MM.1S (cell line): ENCODE data around the gene TRPV5.

Experiments
- DNase-seq: peaks from one replicate; pipeline ENCODE4 v3.0.0-alpha.2; 2015
- H2AFZ ChIP-seq: fragments of 300-600 bp; sonication (generic); 2 replicates; pipeline ENCODE4 v1.6.0; 2016; ENCODE audit warnings: antibody characterized with exemption, low read length
- H3F3A ChIP-seq: fragments of 300-600 bp; sonication (generic); 2 replicates; pipeline ENCODE4 v1.6.1; 2016; ENCODE audit warnings: mild to moderate bottlenecking, antibody characterized with exemption, low read length, moderate library complexity, mixed read lengths; ENCODE audit not compliant: insufficient read depth
- H3K27ac ChIP-seq: fragments of 300-600 bp; sonication (generic); 2 replicates; pipeline ENCODE4 v1.5.1; 2016; ENCODE audit warnings: mild to moderate bottlenecking, low read length
- H3K27me3 ChIP-seq: fragments of 300-600 bp; sonication (generic); replicated peaks from 2 replicates; pipeline ENCODE4 v1.6.0; 2016; ENCODE audit warnings: low read length; ENCODE audit not compliant: insufficient read depth
- H3K36me3 ChIP-seq: fragments of 300-600 bp; sonication (generic); replicated peaks from 2 replicates; pipeline ENCODE4 v1.6.1; 2016; ENCODE audit warnings: mild to moderate bottlenecking, low read length, mixed read lengths; ENCODE audit not compliant: insufficient read depth
- H3K4me1 ChIP-seq: fragments of 300-600 bp; sonication (generic); 2 replicates; pipeline ENCODE4 v1.6.1; 2016; ENCODE audit warnings: low read length, mixed read lengths
- H3K4me2 ChIP-seq: fragments of 300-600 bp; sonication (generic); 2 replicates; pipeline ENCODE4 v1.6.0; 2016; ENCODE audit warnings: low read depth, low read length
- H3K4me3 ChIP-seq: fragments of 300-600 bp; sonication (generic); 2 replicates; pipeline ENCODE4 v1.5.1; 2016; ENCODE audit warnings: low read length, mixed read lengths
- H3K79me2 ChIP-seq: fragments of 300-600 bp; sonication (generic); 2 replicates; pipeline ENCODE4 v1.6.1; 2016; ENCODE audit warnings: mixed run types, low read length, mixed read lengths
- H3K9ac ChIP-seq: fragments of 300-600 bp; sonication (generic); 2 replicates; pipeline ENCODE4 v1.6.1; 2016; ENCODE audit warnings: low read length, mixed read lengths
- H3K9me2 ChIP-seq: fragments of 300-600 bp; sonication (generic); replicated peaks from 2 replicates; pipeline ENCODE4 v1.6.1; 2016; ENCODE audit warnings: mild to moderate bottlenecking, low read length, mixed read lengths; ENCODE audit not compliant: insufficient read depth
- H3K9me3 ChIP-seq: fragments of 300-600 bp; sonication (generic); replicated peaks from 2 replicates; pipeline ENCODE4 v1.6.1; 2016; ENCODE audit warnings: mild to moderate bottlenecking, low read length, mixed read lengths; ENCODE audit not compliant: insufficient read depth
- H4K20me1 ChIP-seq: fragments of 300-600 bp; sonication (generic); 2 replicates; pipeline ENCODE4 v1.6.1; 2016; ENCODE audit warnings: mild to moderate bottlenecking, low read length, moderate library complexity, mixed read lengths; ENCODE audit not compliant: insufficient read depth
- EZH2 ChIP-seq: fragments of 300-600 bp; sonication (generic); optimal IDR thresholded peaks from 2 replicates; pipeline ENCODE3; 2017; ENCODE audit warnings: low read depth, mild to moderate bottlenecking, antibody characterized with exemption, low read length, mixed read lengths
- EZH2phosphoT487 ChIP-seq: fragments of 300-600 bp; sonication (generic); IDR thresholded peaks from 2 replicates; pipeline ENCODE4 v1.6.1; 2018; ENCODE audit warnings: antibody characterized with exemption, low read length
- TF ChIP-seq, protein P1 (sequence below): fragments of 300-600 bp; sonication (generic); IDR thresholded peaks from 2 replicates; pipeline ENCODE4 v1.5.1; 2016; ENCODE audit warnings: antibody characterized with exemption, low read length, mixed read lengths

Gene TRPV5

DNA sequence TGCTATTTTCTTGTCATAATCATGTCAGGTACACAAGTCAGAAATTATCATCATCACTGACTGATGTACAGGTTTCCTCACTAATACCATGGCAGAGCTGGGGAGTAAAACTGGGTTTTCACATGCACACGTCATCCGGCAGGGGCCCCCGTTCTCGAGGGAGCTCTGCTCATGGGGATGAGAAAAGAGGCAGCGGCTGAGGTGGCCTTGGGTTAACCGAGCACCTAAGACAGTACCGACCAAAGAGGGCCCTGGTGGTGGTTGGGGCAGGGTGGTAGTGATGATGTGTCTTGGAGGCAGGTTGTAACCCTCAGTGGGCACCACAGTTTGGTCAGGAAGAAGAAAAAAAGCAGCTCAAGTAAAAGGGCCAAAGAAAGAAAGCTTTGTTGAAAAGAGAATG is 35.9 kb downstream of the TRPV5 start:
- no peak overlapping the region for H2AFZ ChIP-seq
- H3K27ac ChIP-seq, result no peak overlapping the region
- H3K4me3 ChIP-seq, result no peak overlapping the region
- H3K27me3 ChIP-seq, result no peaks in the 10 kb centered on the region
- H3K4me2 ChIP-seq, result no peak overlapping the region
- no peak for TF ChIP-seq EZH2phosphoT487
- no peak for TF ChIP-seq EZH2
- no peak for DNase-seq
- no peaks in the 10 kb centered on the region for H3K79me2 ChIP-seq
- no peak overlapping the region for H3K9ac ChIP-seq
- no peaks in the 10 kb centered on the region for H3F3A ChIP-seq
- H3K9me2 ChIP-seq, result no peaks in the 10 kb centered on the region
- H3K4me1 ChIP-seq, result no peaks in the 10 kb centered on the region
- no peaks in the 10 kb centered on the region for H3K9me3 ChIP-seq
- no peaks in the 10 kb centered on the region for H4K20me1 ChIP-seq
- H3K36me3 ChIP-seq, result no peaks in the 10 kb centered on the region

DNA sequence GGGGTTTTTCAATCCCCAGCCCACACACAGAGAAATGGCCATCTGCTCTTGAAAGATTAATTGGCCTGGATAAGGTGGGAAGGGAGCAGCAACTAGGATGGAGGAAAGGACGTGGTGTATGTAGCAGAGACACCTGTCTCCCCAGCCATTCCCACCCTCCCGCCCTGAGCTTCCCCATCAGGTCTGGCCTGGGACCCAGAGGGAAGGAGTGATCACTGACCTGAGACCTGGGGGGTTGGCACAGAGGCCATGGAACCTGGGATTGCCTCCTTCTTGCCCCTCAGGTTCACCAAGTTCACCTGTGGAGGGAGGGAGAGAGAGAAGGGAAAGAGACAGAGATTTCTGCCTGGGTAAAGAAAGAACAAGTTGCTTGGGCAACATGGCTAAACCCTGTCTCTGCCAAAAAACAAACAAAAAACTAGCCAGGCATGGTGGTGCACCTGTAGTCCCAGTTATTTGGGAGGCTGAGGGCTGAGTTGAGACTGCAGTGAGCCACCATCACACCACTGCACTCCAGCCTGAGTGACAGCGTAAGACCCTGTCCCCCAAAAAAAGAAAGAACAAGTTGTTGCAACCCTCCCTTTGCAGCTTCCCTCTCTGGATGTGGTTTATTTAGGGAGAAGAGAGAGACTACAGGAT is 36.7 kb downstream of the TRPV5 start:
- no peak for TF ChIP-seq EZH2
- no peak for TF ChIP-seq EZH2phosphoT487
- TF ChIP-seq, protein P1, sequence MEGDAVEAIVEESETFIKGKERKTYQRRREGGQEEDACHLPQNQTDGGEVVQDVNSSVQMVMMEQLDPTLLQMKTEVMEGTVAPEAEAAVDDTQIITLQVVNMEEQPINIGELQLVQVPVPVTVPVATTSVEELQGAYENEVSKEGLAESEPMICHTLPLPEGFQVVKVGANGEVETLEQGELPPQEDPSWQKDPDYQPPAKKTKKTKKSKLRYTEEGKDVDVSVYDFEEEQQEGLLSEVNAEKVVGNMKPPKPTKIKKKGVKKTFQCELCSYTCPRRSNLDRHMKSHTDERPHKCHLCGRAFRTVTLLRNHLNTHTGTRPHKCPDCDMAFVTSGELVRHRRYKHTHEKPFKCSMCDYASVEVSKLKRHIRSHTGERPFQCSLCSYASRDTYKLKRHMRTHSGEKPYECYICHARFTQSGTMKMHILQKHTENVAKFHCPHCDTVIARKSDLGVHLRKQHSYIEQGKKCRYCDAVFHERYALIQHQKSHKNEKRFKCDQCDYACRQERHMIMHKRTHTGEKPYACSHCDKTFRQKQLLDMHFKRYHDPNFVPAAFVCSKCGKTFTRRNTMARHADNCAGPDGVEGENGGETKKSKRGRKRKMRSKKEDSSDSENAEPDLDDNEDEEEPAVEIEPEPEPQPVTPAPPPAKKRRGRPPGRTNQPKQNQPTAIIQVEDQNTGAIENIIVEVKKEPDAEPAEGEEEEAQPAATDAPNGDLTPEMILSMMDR, result no peak
- H3K79me2 ChIP-seq, result no peaks in the 10 kb centered on the region
- no peaks in the 10 kb centered on the region for H4K20me1 ChIP-seq
- no peak overlapping the region for H2AFZ ChIP-seq
- no peaks in the 10 kb centered on the region for H3K36me3 ChIP-seq
- H3F3A ChIP-seq, result no peaks in the 10 kb centered on the region
- H3K9ac ChIP-seq, result no peak overlapping the region
- no peaks in the 10 kb centered on the region for H3K4me1 ChIP-seq
- H3K9me3 ChIP-seq, result no peaks in the 10 kb centered on the region
- no peak overlapping the region for H3K27ac ChIP-seq
- H3K9me2 ChIP-seq, result no peaks in the 10 kb centered on the region
- H3K4me3 ChIP-seq, result no peak overlapping the region
- no peak for DNase-seq
- H3K4me2 ChIP-seq, result no peak overlapping the region
- H3K27me3 ChIP-seq, result no peaks in the 10 kb centered on the region

DNA sequence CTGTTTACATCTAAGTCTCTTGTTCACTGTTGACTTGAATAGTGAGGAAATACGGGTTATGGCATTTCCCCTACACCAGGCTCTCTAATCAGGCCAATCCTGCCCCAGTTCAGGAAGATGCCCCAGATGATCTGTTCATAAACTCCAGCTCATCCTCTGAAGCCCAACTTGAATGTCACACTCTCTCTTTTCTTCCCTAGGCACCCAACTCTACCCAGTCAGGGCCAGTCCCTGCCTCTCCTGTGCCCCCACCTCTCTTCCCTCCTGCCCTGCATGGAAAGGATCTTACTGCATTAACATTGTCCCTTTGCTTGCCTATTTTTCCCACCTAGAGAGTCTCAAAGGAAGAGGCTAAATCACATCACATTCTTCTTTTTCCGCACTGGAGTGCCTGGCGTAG is 37.4 kb downstream of the TRPV5 start:
- Histone ChIP-seq H3K9ac (no peak overlapping the region), H4K20me1 (no peaks in the 10 kb centered on the region), H3F3A (no peaks in the 10 kb centered on the region), H3K27me3 (no peaks in the 10 kb centered on the region), H3K4me1 (no peaks in the 10 kb centered on the region), H3K4me2 (no peak overlapping the region), H2AFZ (no peak overlapping the region), H3K79me2 (no peaks in the 10 kb centered on the region), H3K4me3 (no peak overlapping the region), H3K9me3 (no peaks in the 10 kb centered on the region), H3K36me3 (no peaks in the 10 kb centered on the region), H3K27ac (no peak overlapping the region), H3K9me2 (no peaks in the 10 kb centered on the region)
- no peak for DNase-seq
- no peak for TF ChIP-seq EZH2phosphoT487
- TF ChIP-seq, protein P1, result no peak
- TF ChIP-seq EZH2, result no peak

DNA sequence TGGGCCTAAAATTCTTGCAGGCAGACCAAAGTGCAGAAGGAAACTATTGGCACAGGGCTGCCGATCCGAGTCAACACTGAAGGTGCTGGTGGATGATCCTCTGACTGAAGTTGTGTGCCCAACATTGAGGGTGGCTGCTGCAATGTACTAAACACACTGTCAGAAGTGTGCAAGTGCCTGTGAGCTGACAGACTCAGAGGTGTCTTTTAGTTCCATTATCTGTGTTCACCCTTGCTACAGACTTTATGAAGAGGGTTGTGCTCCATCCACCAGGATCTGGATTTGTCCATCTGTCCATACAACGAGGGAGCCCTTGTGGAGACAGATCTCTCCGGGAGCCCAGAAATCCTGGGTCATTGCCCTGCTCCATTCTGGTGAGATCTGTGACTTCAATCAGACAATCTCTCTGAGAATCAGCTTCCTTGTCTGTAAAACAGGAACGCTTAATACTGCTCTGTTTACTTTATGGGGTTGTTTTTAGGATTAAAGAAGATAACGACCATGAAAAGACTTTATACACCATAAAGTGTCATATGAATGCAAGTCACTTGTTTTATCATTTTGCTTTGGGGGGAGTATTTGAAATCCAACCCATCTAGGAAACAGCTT is 38.5 kb downstream of the TRPV5 start:
- Histone ChIP-seq H3K9ac (no peak overlapping the region), H3K79me2 (no peaks in the 10 kb centered on the region), H3K9me2 (no peaks in the 10 kb centered on the region), H3K27me3 (no peaks in the 10 kb centered on the region), H3F3A (no peaks in the 10 kb centered on the region), H2AFZ (no peak overlapping the region), H3K36me3 (no peaks in the 10 kb centered on the region), H3K4me3 (no peak overlapping the region), H3K4me2 (no peak overlapping the region), H3K4me1 (no peaks in the 10 kb centered on the region), H3K9me3 (no peaks in the 10 kb centered on the region), H3K27ac (no peak overlapping the region), H4K20me1 (no peaks in the 10 kb centered on the region)
- TF ChIP-seq, protein P1, result no peak
- TF ChIP-seq EZH2 (no peak), EZH2phosphoT487 (no peak)
- no peak for DNase-seq
